NCI-H1930 (cell line): ENCODE data around the gene BDH1.
"Not testable (repeated sequence)": the region's sequence is repeated elsewhere in the genome, so short reads cannot be mapped to it uniquely, and the experiment has no call there.

Source experiments
- DNase-seq, 2 experiments: peaks; one replicate each; lab custom pipeline; 2025; lab: John Stamatoyannopoulos, UW

BDH1 gene

GRCh38 chr3:197555281-197556261, at the start of gene BDH1:
Gene BDH1, minus strand, starts transcription at chr3:197555968. Its CDS starts 9,525 bp downstream, at chr3:197546443.
- DNase-seq = peak; percentile 72 to 74

- no peak for DNase-seq
Observed at GRCh38 chr3:197603317-197603933, 47.7 kb upstream of the BDH1 start.

GRCh38 chr3:197602351-197602750, 46.6 kb upstream of the BDH1 start:
- DNase-seq = not testable (repeated sequence)

GRCh38 chr3:197601566-197601840, 45.7 kb upstream of the BDH1 start:
- not testable (repeated sequence) for DNase-seq

- no peak for DNase-seq
Observed at GRCh38 chr3:197600796-197601565, 45.2 kb upstream of the BDH1 start.

GRCh38 chr3:197599089-197599765, 43.5 kb upstream of the BDH1 start:
- no peak for DNase-seq

- no peak for DNase-seq
Observed at GRCh38 chr3:197598404-197598980, 42.7 kb upstream of the BDH1 start.

- no peak for DNase-seq
Observed at GRCh38 chr3:197597335-197597734, 41.6 kb upstream of the BDH1 start.

- DNase-seq = no peak
Observed at GRCh38 chr3:197595470-197596185, 39.9 kb upstream of the BDH1 start.

- DNase-seq = no peak
Observed at GRCh38 chr3:197593046-197593380, 37.2 kb upstream of the BDH1 start.

GRCh38 chr3:197592361-197593045, 36.7 kb upstream of the BDH1 start:
- DNase-seq = no peak

- DNase-seq = no peak
Observed at GRCh38 chr3:197591816-197592215, 36.0 kb upstream of the BDH1 start.

- DNase-seq = no peak
Observed at GRCh38 chr3:197590313-197590962, 34.7 kb upstream of the BDH1 start.

GRCh38 chr3:197589545-197589944, 33.8 kb upstream of the BDH1 start:
- DNase-seq = no peak

GRCh38 chr3:197586768-197587167, 31.0 kb upstream of the BDH1 start:
- DNase-seq = not testable (repeated sequence)

- no peak for DNase-seq
Observed at GRCh38 chr3:197586181-197586580, 30.4 kb upstream of the BDH1 start.

- no peak for DNase-seq
Observed at GRCh38 chr3:197584733-197585132, 29.0 kb upstream of the BDH1 start.

GRCh38 chr3:197583371-197583770, 27.6 kb upstream of the BDH1 start:
- no peak for DNase-seq

GRCh38 chr3:197580253-197580691, 24.5 kb upstream of the BDH1 start:
- DNase-seq = no peak

- DNase-seq = no peak
Observed at GRCh38 chr3:197578376-197578775, 22.6 kb upstream of the BDH1 start.
